HG02798 (cell line): ENCODE data around the gene OSBPL6.

ENCODE experiments used
- ATAC-seq: cut with Tn5 transposase; IDR thresholded peaks from one replicate; pipeline ENCODE4 v1.9.1; 2021; ENCODE audit warnings: mild to moderate bottlenecking; ENCODE audit not compliant: unreplicated experiment, poor library complexity

OSBPL6 gene

DNA sequence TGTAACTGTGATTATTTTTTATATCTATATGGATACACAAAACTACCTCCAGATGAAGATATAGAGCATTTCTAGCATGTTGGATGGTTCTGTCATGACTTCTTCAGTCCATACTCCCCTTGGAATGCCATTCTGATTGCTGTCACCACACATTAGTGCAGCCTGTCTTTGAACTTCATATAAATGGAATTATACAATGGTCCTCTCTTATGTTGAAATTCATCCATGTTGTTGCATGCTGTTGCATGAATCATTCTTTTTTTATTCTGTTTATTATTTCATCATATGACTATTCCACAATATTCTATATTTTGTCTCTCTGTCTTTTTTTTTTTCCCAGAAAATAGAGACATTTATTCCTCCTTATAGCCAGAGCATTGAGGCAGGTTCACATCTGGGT is 74.1 kb downstream of the OSBPL6 start:
- no peak for ATAC-seq

GRCh38 chr2:178269438-178270224 is 75.3 kb downstream of the OSBPL6 start:
- ATAC-seq, result no peak

- ATAC-seq, result no peak
These were observed 76.0 kb downstream of the OSBPL6 start for GRCh38 chr2:178270338-178270737.

- ATAC-seq, result no peak
These were observed 76.8 kb downstream of the OSBPL6 start for GRCh38 chr2:178271094-178271493.

GRCh38 chr2:178271629-178272333 is 77.5 kb downstream of the OSBPL6 start:
- ATAC-seq, result no peak

DNA sequence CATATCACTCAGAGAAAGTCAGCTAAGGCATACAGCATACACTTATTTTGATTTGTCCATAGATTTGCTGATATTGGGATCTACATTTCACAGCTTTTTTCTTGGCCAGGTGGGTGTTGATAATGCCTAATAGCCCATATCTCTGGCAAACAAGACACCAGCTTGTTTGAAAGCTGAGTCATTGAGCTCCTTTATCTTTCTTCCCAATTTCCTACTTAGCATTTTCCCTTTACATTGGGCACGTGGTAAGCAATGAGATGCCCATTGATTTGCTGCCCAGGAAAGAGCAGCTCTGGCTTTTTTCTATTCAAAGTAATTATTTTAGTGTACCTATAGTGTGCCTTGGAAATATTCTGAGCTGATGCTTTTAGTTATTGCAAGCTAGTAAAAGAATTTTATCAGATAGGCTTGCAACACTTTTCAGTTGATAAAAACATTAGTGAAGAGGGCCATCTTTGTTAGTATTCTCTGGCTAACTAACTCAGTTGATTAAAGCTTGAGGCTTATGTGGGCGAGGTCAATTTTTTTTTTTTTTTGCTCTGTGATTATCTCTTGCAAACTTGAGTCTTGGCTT is 79.6 kb downstream of the OSBPL6 start:
- ATAC-seq, result no peak

GRCh38 chr2:178275600-178275999 is 81.3 kb downstream of the OSBPL6 start:
- no peak for ATAC-seq

DNA sequence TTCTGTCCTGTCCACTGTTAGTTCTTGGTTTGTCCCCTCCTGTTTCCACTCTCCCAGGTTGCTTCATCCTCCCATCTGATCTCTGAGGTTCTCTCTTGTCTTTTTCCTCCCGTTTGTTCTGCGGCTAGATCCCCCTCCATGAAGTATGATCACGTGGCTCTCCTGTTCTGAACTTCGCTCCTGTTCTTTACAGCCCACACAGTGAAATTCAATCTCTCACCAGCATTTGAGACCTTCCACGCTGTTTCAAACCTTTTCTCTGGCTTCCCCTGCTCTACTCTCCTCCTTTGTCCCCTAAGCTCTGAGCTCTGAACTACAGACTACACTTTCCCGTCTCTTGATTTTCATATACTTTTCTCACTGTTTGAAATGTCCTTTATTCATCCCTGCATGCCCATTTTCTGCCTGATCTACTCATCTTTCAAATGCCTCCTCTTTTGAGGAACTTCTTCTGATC is 83.5 kb downstream of the OSBPL6 start:
- no peak for ATAC-seq

DNA sequence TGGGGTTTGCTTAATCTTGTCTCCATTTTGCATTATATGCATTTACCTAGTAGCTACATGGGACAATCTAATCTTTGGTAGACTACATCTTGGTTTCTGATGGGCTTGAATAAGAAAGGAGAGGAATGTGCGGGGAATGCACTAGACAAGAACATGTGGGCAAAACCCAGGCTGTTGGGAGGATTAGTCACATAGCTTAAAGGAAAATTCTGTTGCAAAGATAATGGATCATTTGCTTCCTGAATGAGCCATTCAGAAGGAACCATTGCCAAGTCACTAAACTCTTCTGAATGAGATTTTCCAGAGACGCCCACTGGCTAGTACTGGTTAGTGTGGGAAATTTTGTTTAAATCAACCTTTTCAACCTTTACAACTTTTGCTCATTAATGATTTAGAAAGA is 84.8 kb downstream of the OSBPL6 start:
- no peak for ATAC-seq

DNA sequence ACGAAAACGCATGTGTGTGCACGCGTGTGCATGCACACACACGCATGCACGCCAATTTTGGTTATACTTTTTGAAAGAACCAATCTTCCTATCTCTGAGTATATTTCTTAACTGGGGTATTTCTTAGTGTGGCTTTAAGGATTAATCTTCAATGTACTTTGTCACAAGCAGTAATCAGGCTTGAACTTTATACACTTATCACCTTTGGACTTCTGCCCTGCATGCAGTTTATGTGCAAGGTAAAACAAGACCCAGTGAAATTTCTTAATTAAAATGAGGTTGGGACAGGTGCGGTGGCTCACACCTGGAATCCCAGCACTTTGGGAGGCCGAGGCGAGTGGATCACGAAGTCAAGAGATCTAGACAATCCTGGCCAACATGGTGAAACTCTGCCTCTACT is 85.3 kb downstream of the OSBPL6 start:
- ATAC-seq, result no peak

- ATAC-seq, result peak; percentile 87
These were observed 86.0 kb downstream of the OSBPL6 start for GRCh38 chr2:178280244-178280852.

GRCh38 chr2:178282075-178282815 is 87.9 kb downstream of the OSBPL6 start:
- no peak for ATAC-seq

GRCh38 chr2:178283341-178283918 is 89.1 kb downstream of the OSBPL6 start:
- no peak for ATAC-seq

DNA sequence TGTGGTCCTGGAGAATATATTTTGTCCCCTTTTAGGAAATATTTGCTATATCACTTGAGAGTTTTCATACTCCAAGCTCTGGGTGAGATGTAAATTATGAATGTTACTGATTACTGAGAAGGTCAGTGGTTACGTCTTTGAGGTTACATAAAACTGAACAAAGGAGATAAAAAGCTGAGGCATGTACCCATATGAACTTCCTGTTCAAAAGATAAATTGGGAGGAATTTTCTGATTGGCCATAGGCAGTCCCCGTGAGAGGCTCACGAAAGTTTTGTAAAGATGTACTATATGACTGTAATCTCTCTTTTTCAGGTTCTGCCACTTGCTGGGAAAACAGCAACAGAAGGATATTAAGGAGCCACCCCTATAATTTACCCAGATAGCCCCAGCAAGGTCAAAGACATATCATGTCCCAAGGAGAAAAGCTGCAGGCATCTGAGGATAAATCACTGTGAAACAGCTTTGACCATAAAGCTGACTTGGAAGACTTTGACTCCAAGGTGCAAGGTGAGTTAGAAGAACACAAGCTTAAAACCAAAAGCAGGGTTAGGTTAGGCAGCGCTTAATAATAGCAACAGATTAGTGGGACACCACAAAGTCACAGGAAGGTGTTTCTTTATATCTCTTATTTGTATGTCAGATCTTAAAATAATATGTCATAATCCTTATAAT is 90.4 kb downstream of the OSBPL6 start:
- no peak for ATAC-seq

- ATAC-seq, result no peak
These were observed 90.9 kb downstream of the OSBPL6 start for GRCh38 chr2:178285287-178285615.

DNA sequence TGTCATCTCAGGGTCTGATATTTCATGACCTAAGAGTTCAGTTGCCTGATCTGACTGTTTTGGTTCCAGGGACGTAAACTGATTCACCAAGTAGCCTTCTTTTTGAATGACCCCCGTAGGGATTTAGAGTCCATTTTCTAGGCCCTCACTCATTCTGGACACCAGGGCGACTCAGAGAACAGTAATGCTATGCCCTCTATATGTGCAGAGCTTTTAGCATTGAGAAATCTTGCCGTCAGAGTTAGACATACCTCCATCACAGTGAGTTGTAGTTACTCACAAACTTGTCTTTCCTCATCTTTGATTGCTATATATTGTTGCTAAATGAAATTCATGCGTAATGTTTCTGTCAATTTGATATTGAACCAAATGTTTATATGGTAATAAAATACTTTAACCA is 92.3 kb downstream of the OSBPL6 start:
- ATAC-seq, result no peak

DNA sequence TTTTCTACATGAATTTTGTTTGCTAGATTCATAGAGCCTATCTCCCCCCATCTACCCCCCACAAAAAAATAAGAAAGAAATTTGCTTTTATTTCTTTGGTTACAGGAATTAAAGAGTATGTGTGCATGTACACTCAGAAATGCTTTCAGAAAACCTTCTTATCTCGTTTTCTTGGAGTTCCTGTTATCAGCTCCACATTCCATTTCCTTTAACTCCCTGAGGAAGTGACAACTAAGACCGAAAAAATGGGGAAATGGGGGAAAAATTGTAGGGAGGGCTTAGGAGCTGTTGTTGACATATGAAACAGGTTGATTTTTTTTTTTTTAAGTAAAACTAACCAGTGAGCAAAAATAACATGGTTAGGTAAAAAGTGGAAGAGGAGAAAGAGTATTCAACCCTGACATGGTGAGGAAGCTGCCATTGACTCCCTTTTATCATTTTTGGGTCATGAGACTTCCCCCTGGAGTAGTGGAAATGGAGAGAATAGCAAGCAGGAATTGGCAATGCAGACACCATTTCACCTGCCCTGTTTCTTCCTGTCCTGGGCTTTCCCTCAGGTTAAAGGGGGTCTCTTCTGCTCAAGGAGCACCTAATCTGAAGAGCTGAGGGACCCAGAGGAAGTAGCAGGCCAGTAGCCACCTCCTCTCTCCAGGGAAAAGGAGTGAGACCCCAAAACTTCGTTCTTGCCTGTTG is 93.5 kb downstream of the OSBPL6 start:
- no peak for ATAC-seq

DNA sequence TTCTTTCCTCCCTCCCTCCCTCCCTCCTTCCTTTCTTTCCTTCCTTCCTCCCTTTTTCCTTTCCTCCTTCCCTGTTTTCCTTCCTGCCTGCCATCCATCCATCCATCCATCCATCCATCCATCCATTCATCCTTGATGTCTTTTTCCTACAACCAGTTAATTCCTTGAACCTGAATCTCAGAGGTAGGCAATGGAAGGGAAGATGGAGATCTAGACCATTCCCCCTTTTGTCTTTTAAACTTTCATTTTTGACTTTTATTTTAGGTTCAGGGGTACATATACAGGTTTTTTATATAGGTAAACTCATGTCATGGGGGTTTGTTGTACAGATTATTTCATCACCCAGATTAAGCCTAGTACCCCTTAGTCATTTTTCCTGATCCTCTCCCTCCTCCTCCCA is 97.4 kb downstream of the OSBPL6 start:
- no peak for ATAC-seq

DNA sequence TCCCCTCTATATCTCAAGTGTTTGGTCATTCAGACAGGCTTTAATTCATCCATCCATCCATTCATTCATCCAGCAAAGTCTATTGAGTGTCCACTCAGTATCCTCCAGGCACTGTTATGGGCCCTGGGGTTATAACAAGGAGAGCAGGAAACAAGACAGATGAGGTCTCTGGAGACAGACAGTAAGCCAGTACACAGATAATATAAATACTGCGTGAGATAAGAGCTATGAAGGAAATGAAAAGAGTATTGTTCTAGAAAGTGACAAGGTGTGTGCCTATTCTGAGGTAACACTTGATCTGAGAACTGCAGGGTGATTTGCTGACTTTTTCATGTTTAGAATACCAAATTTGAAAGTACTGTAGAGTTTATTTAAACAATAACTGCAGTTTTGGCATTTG is 98.3 kb downstream of the OSBPL6 start:
- ATAC-seq, result no peak
